Activated CD4-positive, alpha-beta T cell treated with anti-CD3 and anti-CD28 coated beads, Interleukin-10, Interleukin-2, amounts not matched to agents 100 ng/mL and 50 ng/mL, durations not matched to agents 16 hours and 8 hours (primary cell): Measurements from ENCODE around the gene ADAMTS6.

Source experiments
- DNase-seq: peaks from one replicate; pipeline ENCODE4 v3.0.0-alpha.2; 2020

The ADAMTS6 gene

GRCh38 chr5:65100911-65101631 lies 380.6 kb downstream of the ADAMTS6 start:
- DNase-seq: peak; percentile 30
